Stomach (tissue), 9 donors: ENCODE data around the gene RFXANK. TPM values are rescaled to one million over a fixed set of nuclear protein-coding genes. Genes with fewer than 3 reads are reported as not detected.
A peak's percentile ranks its signal among the peaks of the same experiment; 100 is the strongest.
"Not testable (repeated sequence)": the region's sequence is repeated elsewhere in the genome, so short reads cannot be mapped to it uniquely, and the experiment has no call there.

Experiments
- DNase-seq, 2 donors: peaks; one replicate each; pipeline versions ENCODE4 v3.0.0 to v3.0.0-alpha.2; 2013 to 2019
- H3K27ac ChIP-seq, 5 donors: fragments of 200-600 bp in 4 of 5; sonication (generic) in 4 of 5; one replicate each; pipeline ENCODE4 v1.5.1; 2013 to 2019; ENCODE audit warnings: mild to moderate bottlenecking in 1 of 5, moderate library complexity in 1 of 5
- H3K27me3 ChIP-seq, 3 donors: fragments of 200-600 bp; sonication (generic); one replicate each; pipeline ENCODE4 v1.5.1; 2017 to 2019; ENCODE audit warnings: mixed run types in 1 of 3
- H3K36me3 ChIP-seq, 4 donors: fragments of 200-600 bp; sonication (generic); 1 replicate in 3 of 4; 2 replicates in 1 of 4; pipeline ENCODE4 v1.5.1; 2016 to 2019
- H3K4me1 ChIP-seq, 4 donors: fragments of 200-600 bp; sonication (generic); one replicate each; pipeline ENCODE4 v1.5.1; 2016 to 2019
- H3K4me3 ChIP-seq, 4 donors: fragments of 200-600 bp; sonication (generic) in 3 of 4; one replicate each; pipeline ENCODE4 v1.5.1; 2016 to 2019; ENCODE audit warnings: mild to moderate bottlenecking in 1 of 4
- H3K9me3 ChIP-seq, 4 donors: fragments of 200-600 bp; sonication (generic); one replicate each; pipeline ENCODE4 v1.5.1; 2016 to 2019
- EP300 ChIP-seq: sonication (generic); formaldehyde crosslinking; IDR thresholded peaks from one replicate; pipeline ENCODE4 v1.6.1; 2017; ENCODE audit warnings: antibody characterized with exemption
- POLR2A ChIP-seq, 4 donors: fragments of 450-650 bp; IDR thresholded peaks; one replicate each; pipeline ENCODE4 v1.6.1; 2016; ENCODE audit warnings: antibody characterized with exemption in 4 of 4, control low read depth in 2 of 4, mild to moderate bottlenecking in 1 of 4, moderate library complexity in 1 of 4
- POLR2AphosphoS5 ChIP-seq, 3 donors: sonication (generic); formaldehyde crosslinking; IDR thresholded peaks; one replicate each; pipeline ENCODE4 v1.6.1; 2016; ENCODE audit warnings: antibody characterized with exemption in 3 of 3
- WGBS, 5 donors: extraction: QIAGEN DNeasy Blood & Tissue Kit in 3 of 5; methylation state at CpG; one replicate each; pipeline versions ENCODE4 v1.1.5 to v1.1.7; 2013 to 2018; 5-methylcytosine and 5-hydroxymethylcytosine counted together
- intact Hi-C: fragments of 100-400 bp; cut with DNase I; formaldehyde crosslinking; loops from one replicate; pipeline ENCODE4 v1.15.1; 2023; ENCODE audit warnings: low total_unique reads
- polyA plus RNA-seq, 3 donors: library from polyadenylated mRNA; stranded (reverse); fragments of 200-250 nt; gene quantifications; one replicate each; pipeline ENCODE4 v1.2.3, GENCODE V29; 2013
- total RNA-seq, 5 donors: library from RNA; depleted of rRNA; stranded (reverse); fragments of >200 nt; gene quantifications; one replicate each; pipeline versions ENCODE4 v1.1.0 to v1.2.3, GENCODE V29; 2014 to 2016
- TF ChIP-seq, protein P1 (sequence below), 7 experiments: fragments of 450-650 bp in 4 of 7; fragments of 200-600 bp in 3 of 7; sonication (generic) in 3 of 7; IDR thresholded peaks; one replicate each; pipeline ENCODE4 v1.5.1; 2016 to 2019; ENCODE audit warnings: antibody characterized with exemption in 7 of 7, control low read depth in 2 of 7, mild to moderate bottlenecking in 1 of 7
- donor health status: healthy with polysubstance abuse.
- donor health status: Bipolar disorder and iron deficiency.
- donor health status: healthy.

RFXANK gene
- total and polyA plus RNA-seq, 8 donors: 17.4 to 145 (median 112) TPM

DNA sequence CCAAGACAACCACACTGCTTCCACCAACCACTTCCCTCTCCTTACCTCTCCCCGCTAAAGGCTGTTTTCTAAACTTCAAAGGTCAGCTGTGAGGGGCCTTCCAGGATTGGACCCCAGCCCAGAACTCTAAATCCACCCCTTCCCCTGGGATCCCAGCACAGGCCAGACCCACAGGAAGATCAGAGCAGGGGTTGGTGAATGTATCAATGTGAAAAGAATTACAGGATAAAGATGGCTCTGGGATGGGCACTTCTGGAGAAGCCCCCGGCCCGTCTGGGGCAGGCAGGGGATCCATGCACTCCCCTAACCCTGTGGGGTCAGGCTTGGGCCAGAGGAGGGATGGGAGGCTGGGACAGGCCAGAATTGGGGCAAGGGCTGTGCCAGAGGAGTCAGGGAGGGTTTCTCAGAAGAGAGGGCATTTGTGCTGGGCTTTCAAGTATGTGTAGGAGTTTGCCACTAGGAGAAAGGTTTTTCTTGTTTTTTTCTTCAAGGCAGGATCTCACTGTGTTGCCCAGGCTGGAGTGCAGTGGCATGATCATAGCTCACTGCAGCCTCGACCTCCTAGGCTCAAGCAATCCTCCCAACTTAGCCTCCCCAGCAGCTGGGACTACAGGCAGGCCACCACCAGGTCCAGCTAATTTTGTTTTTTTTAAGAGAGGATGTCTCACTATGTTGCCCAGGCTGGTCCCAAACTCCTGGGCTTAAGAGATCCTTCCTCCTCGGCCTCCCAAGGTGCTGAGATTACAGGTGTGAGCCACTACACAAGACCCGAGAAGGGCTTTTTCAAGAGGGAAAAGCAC, 21.0 kb upstream of the RFXANK start:
- Histone ChIP-seq H3K9me3 (no peaks in the 10 kb centered on the region), H3K27me3 (peaks cover 0 to 7% (median 0%) of the 10 kb centered on the region in 3 donors), H3K36me3 (peaks cover 0 to 6% (median 5%) of the 10 kb centered on the region in 4 donors), H3K4me1 (peaks cover 8 to 21% (median 14%) of the 10 kb centered on the region in 4 donors), H3K27ac (no peak overlapping the region), H3K4me3 (no peak overlapping the region)
- DNase-seq: peak in 1 of 2 donors; percentile 33
- intact Hi-C loops: no loop called here
- 79 to 86% (median 80%) methylated on average over 6 of the region's 6 CpGs for WGBS, 5 donors
- TF ChIP-seq, protein P1, sequence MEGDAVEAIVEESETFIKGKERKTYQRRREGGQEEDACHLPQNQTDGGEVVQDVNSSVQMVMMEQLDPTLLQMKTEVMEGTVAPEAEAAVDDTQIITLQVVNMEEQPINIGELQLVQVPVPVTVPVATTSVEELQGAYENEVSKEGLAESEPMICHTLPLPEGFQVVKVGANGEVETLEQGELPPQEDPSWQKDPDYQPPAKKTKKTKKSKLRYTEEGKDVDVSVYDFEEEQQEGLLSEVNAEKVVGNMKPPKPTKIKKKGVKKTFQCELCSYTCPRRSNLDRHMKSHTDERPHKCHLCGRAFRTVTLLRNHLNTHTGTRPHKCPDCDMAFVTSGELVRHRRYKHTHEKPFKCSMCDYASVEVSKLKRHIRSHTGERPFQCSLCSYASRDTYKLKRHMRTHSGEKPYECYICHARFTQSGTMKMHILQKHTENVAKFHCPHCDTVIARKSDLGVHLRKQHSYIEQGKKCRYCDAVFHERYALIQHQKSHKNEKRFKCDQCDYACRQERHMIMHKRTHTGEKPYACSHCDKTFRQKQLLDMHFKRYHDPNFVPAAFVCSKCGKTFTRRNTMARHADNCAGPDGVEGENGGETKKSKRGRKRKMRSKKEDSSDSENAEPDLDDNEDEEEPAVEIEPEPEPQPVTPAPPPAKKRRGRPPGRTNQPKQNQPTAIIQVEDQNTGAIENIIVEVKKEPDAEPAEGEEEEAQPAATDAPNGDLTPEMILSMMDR (IDR thresholded peaks at IDR 0.05): no peak
- TF ChIP-seq EP300 (no peak), POLR2AphosphoS5 (IDR thresholded peaks at IDR 0.05) (no peak), POLR2A (IDR thresholded peaks at IDR 0.05) (no peak)

DNA sequence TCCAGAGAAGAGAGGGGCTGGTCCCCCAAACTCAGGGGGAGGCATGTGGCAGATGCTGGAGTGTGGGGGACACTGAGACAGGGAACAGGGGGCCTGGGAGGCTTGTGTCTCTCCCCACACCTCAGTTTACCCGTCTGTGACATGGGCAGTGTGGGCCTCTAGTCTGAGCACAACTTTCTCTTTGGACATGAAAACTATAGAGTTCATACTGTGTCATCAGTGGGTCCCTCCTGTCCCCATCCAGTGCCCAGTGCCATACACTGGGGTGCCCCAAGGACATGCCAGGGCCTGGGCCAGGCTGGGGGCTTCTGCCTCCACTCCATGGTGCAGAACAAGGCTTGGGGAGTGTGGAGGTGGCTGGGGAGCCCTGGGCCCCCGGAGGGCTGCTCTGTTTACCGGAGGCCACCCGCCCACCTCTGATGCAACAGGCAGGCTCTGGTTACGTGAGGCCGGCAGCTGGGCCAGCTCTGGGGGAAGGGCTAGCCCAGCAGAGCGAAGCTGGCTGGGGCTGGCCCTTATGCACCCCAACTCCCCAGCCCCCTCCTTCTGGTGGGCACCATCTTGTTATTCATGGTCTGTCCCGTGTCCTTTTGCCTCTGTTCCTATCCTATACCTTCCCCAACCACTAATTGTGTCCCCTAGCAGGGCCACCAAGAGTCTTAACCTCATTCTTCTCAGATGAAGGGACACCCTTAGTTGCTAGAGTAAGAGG, 20.1 kb upstream of the RFXANK start:
- 44 to 71% (median 58%) methylated on average over 5 to 8 of the region's 8 CpGs for WGBS, 5 donors
- no peak for DNase-seq
- no peak overlapping the region for H3K27ac ChIP-seq
- peaks cover 0 to 7% (median 0%) of the 10 kb centered on the region in 3 donors for H3K27me3 ChIP-seq
- no peak overlapping the region for H3K4me3 ChIP-seq
- peaks cover 0 to 15% (median 14%) of the 10 kb centered on the region in 4 donors for H3K36me3 ChIP-seq
- no peak for TF ChIP-seq EP300
- H3K4me1 ChIP-seq: peaks cover 8 to 21% (median 14%) of the 10 kb centered on the region in 4 donors
- H3K9me3 ChIP-seq: no peaks in the 10 kb centered on the region
- intact Hi-C loops: no loop called here

DNA sequence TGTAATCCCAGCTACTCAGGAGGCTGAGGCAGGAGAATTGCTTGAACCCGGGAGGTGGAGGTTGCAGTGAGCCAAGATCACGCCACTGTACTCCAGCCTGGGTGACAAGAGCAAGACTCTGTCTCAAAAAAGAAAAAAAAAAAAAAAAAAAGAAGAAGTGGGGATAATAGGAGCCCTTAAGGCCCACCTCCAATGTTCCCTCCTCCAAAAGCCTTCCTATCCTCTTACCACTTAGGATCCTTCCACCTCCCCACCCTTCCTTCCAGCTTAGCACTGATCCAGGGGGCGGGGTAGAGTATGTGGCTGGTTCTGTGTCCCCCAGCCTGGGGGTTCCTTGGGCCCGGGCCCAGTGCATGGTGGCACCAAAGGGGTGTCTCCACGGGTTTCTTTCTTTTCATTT, 18.8 kb upstream of the RFXANK start:
- peaks cover 8 to 21% (median 14%) of the 10 kb centered on the region in 4 donors for H3K4me1 ChIP-seq
- H3K27me3 ChIP-seq, H3K4me3 ChIP-seq, H3K27ac ChIP-seq, DNase-seq, H3K9me3 ChIP-seq, intact Hi-C loops: not testable (repeated sequence)
- peaks cover 0 to 26% (median 25%) of the 10 kb centered on the region in 4 donors for H3K36me3 ChIP-seq
- WGBS, 5 donors: 82 to 94% (median 82%) methylated on average over 5 of the region's 5 CpGs

DNA sequence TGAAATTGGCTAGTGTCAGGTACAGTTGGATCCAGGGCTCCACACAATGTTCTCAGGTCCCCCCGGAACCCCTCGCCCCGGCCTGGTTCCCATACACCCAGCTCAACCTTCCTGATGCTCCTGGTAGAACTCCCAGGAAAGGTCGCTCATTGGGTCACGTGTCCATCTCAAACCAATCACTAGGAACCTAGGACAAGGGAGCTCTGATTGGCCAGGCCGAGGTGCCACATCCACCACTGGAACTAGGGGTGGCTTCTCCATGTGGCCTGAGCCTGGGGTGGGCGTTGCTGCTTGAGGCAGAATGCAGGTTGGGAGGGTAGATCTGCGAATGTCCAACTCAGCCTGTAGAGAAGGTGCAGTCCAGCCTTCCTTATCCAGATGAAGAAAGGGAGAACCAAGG, 15.1 kb upstream of the RFXANK start:
- no peaks in the 10 kb centered on the region for H3K27me3 ChIP-seq
- no peak overlapping the region for H3K4me3 ChIP-seq
- H3K9me3 ChIP-seq: peaks cover 0 to 6% (median 0%) of the 10 kb centered on the region in 4 donors
- 86 to 93% (median 90%) methylated on average over 8 of the region's 8 CpGs for WGBS, 5 donors
- intact Hi-C loops: no loop called here
- DNase-seq: no peak
- H3K27ac ChIP-seq: no peak overlapping the region
- no peak for TF ChIP-seq EP300
- TF ChIP-seq POLR2AphosphoS5 (IDR thresholded peaks at IDR 0.05): no peak
- no peak for TF ChIP-seq POLR2A (IDR thresholded peaks at IDR 0.05)
- TF ChIP-seq, protein P1 (IDR thresholded peaks at IDR 0.05): no peak
- H3K36me3 ChIP-seq: peaks cover 2 to 63% (median 60%) of the 10 kb centered on the region in 4 donors
- peaks cover 0 to 7% (median 2%) of the 10 kb centered on the region in 4 donors for H3K4me1 ChIP-seq

DNA sequence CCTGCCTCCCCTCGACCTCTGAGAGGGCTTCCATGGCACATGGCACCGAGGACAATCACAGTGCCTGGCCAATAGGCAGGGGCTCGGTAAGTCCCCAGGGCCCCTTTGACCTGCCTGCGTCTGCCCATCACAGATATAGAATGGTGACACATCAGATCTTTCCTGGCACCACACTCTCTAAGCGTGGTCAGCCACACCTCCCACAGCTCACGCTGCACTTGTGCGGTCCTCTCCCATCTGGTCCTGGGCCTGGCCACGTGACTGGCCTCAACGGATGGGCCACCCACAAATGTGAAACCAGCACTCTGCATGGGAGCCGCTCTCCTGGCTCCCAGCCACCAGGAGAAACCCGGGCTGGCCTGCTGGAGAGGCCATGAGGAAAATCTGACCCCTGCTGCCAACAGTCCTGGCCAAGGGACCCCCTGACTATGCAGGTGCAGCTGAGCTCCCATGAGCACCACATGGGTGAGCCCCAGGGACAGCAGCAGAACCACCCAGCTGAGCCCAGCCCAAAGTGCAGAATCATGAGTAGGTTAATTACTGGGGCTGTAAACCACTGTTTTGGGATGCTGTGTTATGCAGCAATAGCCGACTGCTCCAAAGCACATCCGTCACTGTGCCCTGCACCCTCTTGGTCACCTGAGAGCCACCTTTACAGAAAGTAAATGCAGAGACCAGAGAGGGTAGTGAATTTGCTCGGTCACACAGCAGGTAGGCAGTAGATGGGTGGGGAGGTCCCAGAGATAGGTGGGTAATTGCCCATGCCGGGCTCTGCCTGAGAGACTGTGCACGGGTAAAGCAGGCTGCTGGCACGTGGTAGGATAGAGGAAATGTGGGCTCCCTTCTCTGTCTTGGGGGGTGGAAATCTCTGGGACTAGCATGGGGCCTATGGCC, 12.3 kb upstream of the RFXANK start:
- DNase-seq: no peak
- no peak overlapping the region for H3K27ac ChIP-seq
- H3K4me1 ChIP-seq: no peaks in the 10 kb centered on the region
- H3K4me3 ChIP-seq: no peak overlapping the region
- intact Hi-C loops: no loop called here
- H3K9me3 ChIP-seq: peaks cover 0 to 6% (median 0%) of the 10 kb centered on the region in 4 donors
- WGBS, 5 donors: 85 to 94% (median 88%) methylated on average over 15 to 17 of the region's 17 CpGs
- TF ChIP-seq POLR2AphosphoS5 (IDR thresholded peaks at IDR 0.05) (no peak), EP300 (no peak), POLR2A (IDR thresholded peaks at IDR 0.05) (no peak)
- TF ChIP-seq, protein P1 (IDR thresholded peaks at IDR 0.05): no peak
- H3K27me3 ChIP-seq: no peaks in the 10 kb centered on the region
- peaks cover 10 to 85% (median 79%) of the 10 kb centered on the region in 4 donors for H3K36me3 ChIP-seq
